Right atrium auricular region (tissue), 2 donors: ENCODE data around the gene COX20. TPM values are rescaled to one million over a fixed set of nuclear protein-coding genes. Genes with fewer than 3 reads are reported as not detected.
"Not testable (repeated sequence)": the region's sequence is repeated elsewhere in the genome, so short reads cannot be mapped to it uniquely, and the experiment has no call there.

Source experiments
- DNase-seq: peaks from one replicate; pipeline ENCODE4 v3.0.0-alpha.2; 2019; ENCODE audit warnings: low spot score
- H3K27ac ChIP-seq, 2 donors: fragments of 200-600 bp; sonication (generic); 1 replicate in 1 of 2; 2 replicates in 1 of 2; pipeline ENCODE4 v1.5.1; 2016 to 2019
- H3K27me3 ChIP-seq, 2 donors: fragments of 200-600 bp; sonication (generic); one replicate each; pipeline versions ENCODE4 v1.5.1 to v1.6.0; 2017 to 2019
- H3K36me3 ChIP-seq: fragments of 200-600 bp; sonication (generic); one replicate; pipeline ENCODE4 v1.5.1; 2016
- H3K4me1 ChIP-seq, 2 donors: fragments of 200-600 bp; sonication (generic); one replicate each; pipeline versions ENCODE4 v1.5.1 to v1.6.0; 2017 to 2019
- H3K4me3 ChIP-seq, 2 donors: fragments of 200-600 bp; sonication (generic); 1 replicate in 1 of 2; 2 replicates in 1 of 2; pipeline ENCODE4 v1.5.1; 2017 to 2019; ENCODE audit warnings: mild to moderate bottlenecking in 1 of 2, moderate library complexity in 1 of 2
- H3K9me3 ChIP-seq, 2 donors: fragments of 200-600 bp; sonication (generic); one replicate each; pipeline ENCODE4 v1.5.1; 2019
- total RNA-seq, 2 donors: library from RNA; depleted of rRNA; stranded (reverse); fragments of >200 nt; gene quantifications; one replicate each; pipeline ENCODE4 v1.1.0, GENCODE V29; 2016
- TF ChIP-seq, protein P1 (sequence below), 2 donors: fragments of 200-600 bp; sonication (generic); IDR thresholded peaks; one replicate each; pipeline ENCODE4 v1.5.1; 2019; ENCODE audit warnings: antibody characterized with exemption in 2 of 2

Gene COX20
- total RNA-seq, 2 donors from 2014 or later, result 57.3 to 64.7 TPM

DNA sequence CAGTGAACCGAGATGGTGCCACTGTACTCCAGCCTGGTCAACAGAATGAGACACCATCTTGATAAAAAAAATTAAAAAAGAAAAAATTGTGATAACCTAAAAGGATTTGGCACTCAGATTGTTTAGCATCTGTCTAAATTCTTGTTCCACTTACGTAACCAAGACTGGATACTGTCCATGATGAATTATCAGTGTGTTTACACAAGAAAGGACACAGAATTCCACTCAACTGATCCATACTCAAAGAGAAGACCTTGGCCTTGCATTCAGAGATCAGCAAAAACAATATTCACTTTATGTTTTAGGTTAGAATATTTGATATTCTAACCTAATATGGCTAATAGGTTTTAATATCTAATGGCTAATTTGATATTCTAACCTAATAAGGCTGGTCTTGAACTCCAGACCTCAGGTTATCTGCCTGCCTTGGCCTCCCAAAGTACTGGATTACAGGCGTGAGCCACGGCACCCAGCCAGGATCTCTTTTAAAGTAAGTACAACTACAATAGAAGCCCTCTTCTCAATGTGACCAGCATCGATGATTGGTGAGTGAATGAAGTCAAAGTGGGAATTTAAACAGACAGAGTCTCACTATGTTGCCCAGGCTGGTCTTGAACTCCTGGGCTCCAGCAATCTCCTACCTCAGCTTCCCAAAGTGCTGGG is 43.1 kb upstream of the COX20 start:
- Histone ChIP-seq H3K4me3 (no peak overlapping the region), H3K27ac (no peak overlapping the region), H3K27me3 (no peaks in the 10 kb centered on the region), H3K36me3 (no peaks in the 10 kb centered on the region), H3K9me3 (no peaks in the 10 kb centered on the region), H3K4me1 (no peaks in the 10 kb centered on the region)
- TF ChIP-seq, protein P1, sequence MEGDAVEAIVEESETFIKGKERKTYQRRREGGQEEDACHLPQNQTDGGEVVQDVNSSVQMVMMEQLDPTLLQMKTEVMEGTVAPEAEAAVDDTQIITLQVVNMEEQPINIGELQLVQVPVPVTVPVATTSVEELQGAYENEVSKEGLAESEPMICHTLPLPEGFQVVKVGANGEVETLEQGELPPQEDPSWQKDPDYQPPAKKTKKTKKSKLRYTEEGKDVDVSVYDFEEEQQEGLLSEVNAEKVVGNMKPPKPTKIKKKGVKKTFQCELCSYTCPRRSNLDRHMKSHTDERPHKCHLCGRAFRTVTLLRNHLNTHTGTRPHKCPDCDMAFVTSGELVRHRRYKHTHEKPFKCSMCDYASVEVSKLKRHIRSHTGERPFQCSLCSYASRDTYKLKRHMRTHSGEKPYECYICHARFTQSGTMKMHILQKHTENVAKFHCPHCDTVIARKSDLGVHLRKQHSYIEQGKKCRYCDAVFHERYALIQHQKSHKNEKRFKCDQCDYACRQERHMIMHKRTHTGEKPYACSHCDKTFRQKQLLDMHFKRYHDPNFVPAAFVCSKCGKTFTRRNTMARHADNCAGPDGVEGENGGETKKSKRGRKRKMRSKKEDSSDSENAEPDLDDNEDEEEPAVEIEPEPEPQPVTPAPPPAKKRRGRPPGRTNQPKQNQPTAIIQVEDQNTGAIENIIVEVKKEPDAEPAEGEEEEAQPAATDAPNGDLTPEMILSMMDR (IDR thresholded peaks at IDR 0.05), result no peak
- no peak for DNase-seq

- TF ChIP-seq, protein P1 (IDR thresholded peaks at IDR 0.05), result no peak
- Histone ChIP-seq H3K27ac (no peak overlapping the region), H3K36me3 (no peaks in the 10 kb centered on the region), H3K4me1 (no peaks in the 10 kb centered on the region), H3K9me3 (no peaks in the 10 kb centered on the region), H3K4me3 (no peak overlapping the region), H3K27me3 (no peaks in the 10 kb centered on the region)
- no peak for DNase-seq
Observed at GRCh38 chr1:244794071-244794470, 41.4 kb upstream of the COX20 start.

- not testable (repeated sequence) for H3K36me3 ChIP-seq, H3K4me3 ChIP-seq, DNase-seq, H3K27ac ChIP-seq, H3K27me3 ChIP-seq, H3K4me1 ChIP-seq, H3K9me3 ChIP-seq
Observed at GRCh38 chr1:244794516-244794915, 40.9 kb upstream of the COX20 start.

- TF ChIP-seq, protein P1 (IDR thresholded peaks at IDR 0.05), result peak; percentile 86 to 94
- no peak overlapping the region for H3K27ac ChIP-seq
- peak; percentile 74 for DNase-seq
- no peaks in the 10 kb centered on the region for H3K4me1 ChIP-seq
- no peaks in the 10 kb centered on the region for H3K36me3 ChIP-seq
- no peak overlapping the region for H3K4me3 ChIP-seq
- no peaks in the 10 kb centered on the region for H3K9me3 ChIP-seq
- no peaks in the 10 kb centered on the region for H3K27me3 ChIP-seq
Observed at GRCh38 chr1:244796719-244797406, 38.6 kb upstream of the COX20 start.

GRCh38 chr1:244800821-244801220 is 34.6 kb upstream of the COX20 start:
- Histone ChIP-seq H3K27ac (no peak overlapping the region), H3K4me3 (no peak overlapping the region), H3K27me3 (no peaks in the 10 kb centered on the region), H3K4me1 (no peaks in the 10 kb centered on the region), H3K9me3 (no peaks in the 10 kb centered on the region), H3K36me3 (no peaks in the 10 kb centered on the region)
- no peak for DNase-seq
- TF ChIP-seq, protein P1 (IDR thresholded peaks at IDR 0.05), result no peak

GRCh38 chr1:244801246-244801645 is 34.2 kb upstream of the COX20 start:
- no peak for DNase-seq
- Histone ChIP-seq H3K27me3 (no peaks in the 10 kb centered on the region), H3K4me1 (no peaks in the 10 kb centered on the region), H3K4me3 (no peak overlapping the region), H3K9me3 (no peaks in the 10 kb centered on the region), H3K27ac (no peak overlapping the region), H3K36me3 (no peaks in the 10 kb centered on the region)
- TF ChIP-seq, protein P1 (IDR thresholded peaks at IDR 0.05), result peak; percentile 50 to 73
